Sigmoid colon (tissue), 7 donors: ENCODE results near the gene PXDN. TPM values are rescaled to one million over a fixed set of nuclear protein-coding genes. Genes with fewer than 3 reads are reported as not detected.
A peak's percentile ranks its signal among the peaks of the same experiment; 100 is the strongest.

Experiments
- DNase-seq: peaks from one replicate; pipeline ENCODE4 v3.0.0-alpha.2; 2019
- H3K27ac ChIP-seq, 4 donors: fragments of 200-600 bp; sonication (generic); one replicate each; pipeline ENCODE4 v1.5.1; 2016 to 2019; ENCODE audit warnings: mild to moderate bottlenecking in 1 of 4
- H3K27me3 ChIP-seq, 3 donors: fragments of 200-600 bp; sonication (generic); one replicate each; pipeline ENCODE4 v1.5.1; 2019; ENCODE audit warnings: mild to moderate bottlenecking in 1 of 3
- H3K36me3 ChIP-seq, 4 donors: fragments of 200-600 bp; sonication (generic); one replicate each; pipeline ENCODE4 v1.5.1; 2016 to 2019
- H3K4me1 ChIP-seq, 4 donors: fragments of 200-600 bp; sonication (generic); one replicate each; pipeline ENCODE4 v1.5.1; 2017 to 2019
- H3K4me3 ChIP-seq, 4 donors: fragments of 200-600 bp; sonication (generic); one replicate each; pipeline ENCODE4 v1.5.1; 2017 to 2019; ENCODE audit warnings: mild to moderate bottlenecking in 2 of 4, moderate library complexity in 1 of 4
- H3K9me3 ChIP-seq, 4 donors: fragments of 200-600 bp in 3 of 4; sonication (generic) in 3 of 4; one replicate each; pipeline versions ENCODE4 v1.5.1 to v1.6.1; 2013 to 2019
- EP300 ChIP-seq, 4 donors: sonication (generic); formaldehyde crosslinking; IDR thresholded peaks; one replicate each; pipeline ENCODE4 v1.6.1; 2017; ENCODE audit warnings: antibody characterized with exemption in 4 of 4
- POLR2A ChIP-seq, 2 donors: fragments of 450-650 bp; IDR thresholded peaks; one replicate each; pipeline ENCODE4 v1.6.1; 2016; ENCODE audit warnings: antibody characterized with exemption in 2 of 2, mild to moderate bottlenecking in 2 of 2, moderate library complexity in 2 of 2
- POLR2AphosphoS5 ChIP-seq, 4 donors: sonication (generic); formaldehyde crosslinking; IDR thresholded peaks; one replicate each; pipeline ENCODE4 v1.6.1; 2017; ENCODE audit warnings: antibody characterized with exemption in 4 of 4
- WGBS, 2 donors: extraction: QIAGEN DNeasy Blood & Tissue Kit; methylation state at CpG; one replicate each; pipeline ENCODE4 v1.1.7; 2013; 5-methylcytosine and 5-hydroxymethylcytosine counted together
- intact Hi-C: fragments of 100-400 bp; cut with DNase I; formaldehyde crosslinking; loops from one replicate; pipeline ENCODE4 v1.15.1; 2023
- polyA plus RNA-seq, 3 donors: library from polyadenylated mRNA; stranded (reverse); fragments of 200-250 nt; gene quantifications; one replicate each; pipeline ENCODE4 v1.2.3, GENCODE V29; 2013
- total RNA-seq, 4 donors: library from RNA; depleted of rRNA; stranded (reverse); fragments of >200 nt; gene quantifications; one replicate each; pipeline ENCODE4 v1.1.0, GENCODE V29; 2016
- TF ChIP-seq, protein P1 (sequence below), 4 experiments: fragments of 450-650 bp in 3 of 4; fragments of 200-600 bp in 1 of 4; IDR thresholded peaks; one replicate each; pipeline ENCODE4 v1.5.1; 2016 to 2019; ENCODE audit warnings: antibody characterized with exemption in 4 of 4, mild to moderate bottlenecking in 3 of 4, moderate library complexity in 2 of 4
- donor health status: healthy with polysubstance abuse.
- donor health status: Bipolar disorder and iron deficiency.
- donor health status: healthy.

Gene PXDN
- total and polyA plus RNA-seq, 7 donors: 1.2 to 126 (median 34.4) TPM

DNA sequence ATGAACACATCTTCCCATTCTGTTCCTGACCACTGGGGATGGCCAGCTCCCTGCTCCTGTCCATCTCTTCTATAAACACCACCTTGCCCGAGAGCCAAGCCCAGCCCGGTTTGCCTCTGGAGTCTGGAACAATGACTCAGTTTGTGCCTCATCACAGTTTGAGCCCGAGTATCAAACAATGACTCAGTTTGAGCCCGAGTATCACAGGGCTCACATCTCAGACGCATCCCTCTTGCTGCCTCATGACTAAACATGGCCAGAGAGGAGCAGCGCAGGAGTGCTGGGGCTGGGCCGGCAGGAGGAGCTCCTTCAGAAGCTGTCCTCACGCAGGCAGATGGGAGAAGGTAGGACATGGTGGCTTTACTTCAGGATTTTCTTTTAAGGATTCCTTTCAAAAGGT is 68.7 kb downstream of the PXDN start:
- intact Hi-C loops: loop anchor here (1.0 to 2.0 kb wide), 3 partner anchors 23 to 141 kb away; no protein-coding TSS in a partner anchor

DNA sequence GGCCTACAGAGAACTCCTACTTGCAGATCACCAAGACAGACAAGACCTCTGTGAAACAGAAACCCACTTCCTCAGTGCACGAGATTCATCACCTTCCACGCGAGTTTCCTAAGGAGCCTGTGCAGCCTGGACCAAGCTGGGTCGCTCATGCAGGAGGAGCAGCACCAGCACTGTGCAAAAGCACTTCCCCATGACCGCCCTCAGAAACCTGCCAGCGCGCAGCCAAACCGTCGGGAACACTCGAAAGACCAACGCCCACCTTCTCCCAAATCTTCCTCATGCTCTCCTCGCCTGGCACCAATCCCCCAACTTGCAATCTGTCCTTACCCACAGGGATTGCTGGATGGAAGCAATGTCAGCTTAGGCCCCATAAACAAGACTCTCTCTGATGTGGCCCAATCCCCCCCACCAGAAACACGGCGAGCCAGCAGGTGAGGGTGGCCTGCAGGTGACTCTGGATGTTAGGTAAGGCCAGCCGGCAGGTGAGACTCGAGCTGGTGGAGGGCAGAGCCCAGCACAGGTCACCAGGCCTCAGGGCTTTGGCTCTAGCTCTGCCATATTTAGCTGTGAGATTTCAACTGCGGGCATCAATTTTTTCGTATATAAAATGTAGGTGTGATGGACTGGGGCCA is 69.4 kb downstream of the PXDN start:
- H3K27ac ChIP-seq: peak overlapping the region; percentile 80 to 95 (median 86)
- TF ChIP-seq POLR2A (IDR thresholded peaks at IDR 0.05): no peak
- no peak for TF ChIP-seq EP300 (IDR thresholded peaks at IDR 0.05)
- no peak for TF ChIP-seq POLR2AphosphoS5 (IDR thresholded peaks at IDR 0.05)
- TF ChIP-seq, protein P1, sequence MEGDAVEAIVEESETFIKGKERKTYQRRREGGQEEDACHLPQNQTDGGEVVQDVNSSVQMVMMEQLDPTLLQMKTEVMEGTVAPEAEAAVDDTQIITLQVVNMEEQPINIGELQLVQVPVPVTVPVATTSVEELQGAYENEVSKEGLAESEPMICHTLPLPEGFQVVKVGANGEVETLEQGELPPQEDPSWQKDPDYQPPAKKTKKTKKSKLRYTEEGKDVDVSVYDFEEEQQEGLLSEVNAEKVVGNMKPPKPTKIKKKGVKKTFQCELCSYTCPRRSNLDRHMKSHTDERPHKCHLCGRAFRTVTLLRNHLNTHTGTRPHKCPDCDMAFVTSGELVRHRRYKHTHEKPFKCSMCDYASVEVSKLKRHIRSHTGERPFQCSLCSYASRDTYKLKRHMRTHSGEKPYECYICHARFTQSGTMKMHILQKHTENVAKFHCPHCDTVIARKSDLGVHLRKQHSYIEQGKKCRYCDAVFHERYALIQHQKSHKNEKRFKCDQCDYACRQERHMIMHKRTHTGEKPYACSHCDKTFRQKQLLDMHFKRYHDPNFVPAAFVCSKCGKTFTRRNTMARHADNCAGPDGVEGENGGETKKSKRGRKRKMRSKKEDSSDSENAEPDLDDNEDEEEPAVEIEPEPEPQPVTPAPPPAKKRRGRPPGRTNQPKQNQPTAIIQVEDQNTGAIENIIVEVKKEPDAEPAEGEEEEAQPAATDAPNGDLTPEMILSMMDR (IDR thresholded peaks at IDR 0.05): no peak
- no peaks in the 10 kb centered on the region for H3K27me3 ChIP-seq
- peaks cover 24 to 69% (median 48%) of the 10 kb centered on the region in 4 donors for H3K36me3 ChIP-seq
- H3K9me3 ChIP-seq: no peaks in the 10 kb centered on the region
- no peak overlapping the region for H3K4me3 ChIP-seq
- H3K4me1 ChIP-seq: peaks cover 0 to 45% (median 27%) of the 10 kb centered on the region in 4 donors
- intact Hi-C loops: loop anchor here (1.0 to 2.0 kb wide), 2 partner anchors 22 to 68 kb away; no protein-coding TSS in a partner anchor
- peak; percentile 66 for DNase-seq
- WGBS, 2 donors: 92 to 94% methylated on average over 18 of the region's 18 CpGs

More for the DNA sequence above, 68.7 kb downstream of the PXDN start:
- Histone ChIP-seq H3K4me1 (peaks cover 0 to 40% (median 27%) of the 10 kb centered on the region in 4 donors), H3K9me3 (no peaks in the 10 kb centered on the region), H3K4me3 (no peak overlapping the region), H3K27me3 (no peaks in the 10 kb centered on the region), H3K27ac (peak overlapping the region; percentile 80 to 95 (median 86)), H3K36me3 (peaks cover 30 to 76% (median 55%) of the 10 kb centered on the region in 4 donors)
- WGBS, 2 donors: 78 to 83% methylated on average over 8 of the region's 8 CpGs
- TF ChIP-seq POLR2AphosphoS5 (IDR thresholded peaks at IDR 0.05) (peak; percentile 73 to 92 (median 82)), POLR2A (IDR thresholded peaks at IDR 0.05) (no peak), EP300 (IDR thresholded peaks at IDR 0.05) (peak in 2 of 4 donors; percentile 22 to 88)
- TF ChIP-seq, protein P1 (IDR thresholded peaks at IDR 0.05): peak; percentile 37 to 62 (median 45)
- peak; percentile 95 for DNase-seq

DNA sequence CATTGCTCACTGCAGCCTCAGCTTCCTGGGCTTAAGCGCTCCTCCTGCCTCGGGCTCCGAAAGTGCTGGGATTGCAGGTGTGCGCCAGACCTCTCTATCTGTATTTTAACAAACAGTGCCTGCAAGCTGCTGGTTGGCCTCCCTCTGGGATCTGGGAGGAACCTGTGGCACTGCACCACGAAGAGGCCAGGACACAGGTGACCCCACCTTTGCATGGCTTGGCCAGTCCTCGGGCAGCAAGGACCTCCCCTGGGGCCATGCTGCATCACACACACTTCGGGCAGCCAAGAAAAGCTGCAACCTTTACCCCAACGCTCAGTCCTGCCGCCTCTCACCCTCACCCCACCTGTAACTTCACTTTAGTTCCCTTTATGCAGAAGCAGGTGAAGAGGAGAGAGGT is 70.0 kb downstream of the PXDN start:
- intact Hi-C loops: loop anchor here (2.0 kb wide), 1 partner anchor 21 kb away; no protein-coding TSS in a partner anchor
- peak; percentile 56 for DNase-seq
- TF ChIP-seq POLR2AphosphoS5 (IDR thresholded peaks at IDR 0.05) (no peak), POLR2A (IDR thresholded peaks at IDR 0.05) (no peak), EP300 (IDR thresholded peaks at IDR 0.05) (no peak)
- TF ChIP-seq, protein P1 (IDR thresholded peaks at IDR 0.05): no peak
- Histone ChIP-seq H3K4me1 (peaks cover 0 to 45% (median 27%) of the 10 kb centered on the region in 4 donors), H3K4me3 (no peak overlapping the region), H3K36me3 (peaks cover 20 to 67% (median 42%) of the 10 kb centered on the region in 4 donors), H3K27ac (peak overlapping the region in 3 of 4 donors; percentile 80 to 95 (median 87)), H3K27me3 (no peaks in the 10 kb centered on the region), H3K9me3 (no peaks in the 10 kb centered on the region)
- WGBS, 2 donors: 89 to 93% methylated on average over 9 of the region's 9 CpGs

DNA sequence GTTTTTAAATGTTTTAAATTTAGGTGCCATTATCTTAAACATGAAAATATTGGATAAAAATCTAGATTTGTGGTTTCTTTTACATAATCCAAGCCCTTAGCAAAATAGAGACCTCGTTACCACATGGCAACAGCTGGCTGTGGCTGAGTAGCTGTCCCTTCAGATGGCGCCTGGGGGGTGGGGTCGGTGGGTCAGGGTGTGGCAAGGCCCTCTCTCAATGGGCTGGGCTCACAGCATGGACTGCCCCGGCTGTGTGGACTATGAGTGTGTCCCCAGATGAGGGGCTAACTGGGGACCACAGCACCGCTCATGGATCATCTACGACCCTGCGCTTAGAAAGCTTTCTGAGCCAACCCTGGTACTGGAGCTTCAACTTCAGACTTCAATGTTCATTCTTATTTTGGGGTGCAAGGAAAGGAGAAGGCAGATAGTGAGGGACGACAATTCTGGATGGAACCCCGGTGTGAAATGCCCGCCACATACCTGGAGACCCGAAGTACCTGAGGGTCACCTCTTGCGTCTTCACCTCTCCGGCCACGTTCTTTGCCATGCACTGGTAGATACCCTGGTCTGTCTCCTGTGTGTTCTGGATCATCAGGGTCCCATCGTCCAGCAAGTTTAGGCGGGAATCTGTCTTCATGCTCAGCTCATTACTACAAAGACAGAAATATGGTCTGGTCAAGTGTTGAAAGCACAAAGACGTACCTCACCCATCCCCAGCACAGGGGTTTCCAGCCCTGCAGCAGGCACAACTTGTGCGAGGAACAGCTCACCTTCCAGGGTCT is 71.0 kb downstream of the PXDN start:
- no peaks in the 10 kb centered on the region for H3K27me3 ChIP-seq
- TF ChIP-seq EP300 (IDR thresholded peaks at IDR 0.05) (no peak), POLR2A (IDR thresholded peaks at IDR 0.05) (no peak), POLR2AphosphoS5 (IDR thresholded peaks at IDR 0.05) (no peak)
- TF ChIP-seq, protein P1 (IDR thresholded peaks at IDR 0.05): no peak
- H3K36me3 ChIP-seq: peaks cover 12 to 62% (median 33%) of the 10 kb centered on the region in 4 donors
- WGBS, 2 donors: 91 to 93% methylated on average over 18 of the region's 18 CpGs
- H3K4me1 ChIP-seq: peaks cover 0 to 45% (median 27%) of the 10 kb centered on the region in 4 donors
- DNase-seq: peak; percentile 59
- H3K27ac ChIP-seq: peak overlapping the region in 1 of 4 donors; percentile 95
- intact Hi-C loops: no loop called here
- no peaks in the 10 kb centered on the region for H3K9me3 ChIP-seq
- no peak overlapping the region for H3K4me3 ChIP-seq
